Panc1 (cell line): ENCODE data around the gene LRRC31. TPM values are rescaled to one million over a fixed set of nuclear protein-coding genes. Genes with fewer than 3 reads are reported as not detected.

Source experiments
- ATAC-seq: fragments of 200-7000 bp; cut with Tn5 transposase; 2 replicates; pipeline ENCODE4 v1.9.1; 2020; ENCODE audit warnings: mild to moderate bottlenecking, moderate library complexity
- BruUV-seq: library from RNA; stranded (reverse); fragments of 400-500 nt; replicated peaks from 2 replicates; lab custom pipeline; 2021; lab: Mats Ljungman, UMichigan
- CTCF ChIA-PET: fragments of 300-600 bp; sonication (Branson Sonifier 250); formaldehyde crosslinking; loops from one replicate; lab custom pipeline; 2022; ENCODE audit warnings: antibody characterized with exemption; lab: Charles Lee
- POLR2A ChIA-PET: fragments of 300-600 bp; sonication (Branson Sonifier 250); formaldehyde crosslinking; loops from one replicate; lab custom pipeline; 2022; ENCODE audit warnings: antibody characterized with exemption; lab: Charles Lee
- DNase-seq: peaks from one replicate; pipeline ENCODE4 v3.0.0-alpha.2; 2010; ENCODE audit warnings: low read depth, low spot score
- H3K27ac ChIP-seq: 2 replicates; pipeline ENCODE4 v1.5.1; 2011; ENCODE audit warnings: mild to moderate bottlenecking, low read length, inconsistent platforms
- H3K27me3 ChIP-seq: fragments of 200-500 bp; sonication (Bioruptor generic); 2 replicates; pipeline ENCODE4 v1.6.0; 2014; ENCODE audit warnings: low read length, inconsistent platforms; ENCODE audit not compliant: control insufficient read depth, insufficient read depth
- H3K36me3 ChIP-seq: fragments of 200-500 bp; sonication (Bioruptor generic); 2 replicates; pipeline ENCODE4 v1.5.1; 2014; ENCODE audit warnings: inconsistent platforms, mild to moderate bottlenecking, low read length, moderate library complexity; ENCODE audit not compliant: control insufficient read depth, insufficient read depth
- H3K4me1 ChIP-seq: 2 replicates; pipeline ENCODE4 v1.5.1; 2011; ENCODE audit warnings: inconsistent platforms, mild to moderate bottlenecking, low read length, moderate library complexity; ENCODE audit not compliant: control insufficient read depth, insufficient read depth
- H3K4me3 ChIP-seq, 2 experiments: 2 replicates each; pipeline ENCODE4 v1.5.1; 2011 to 2012; ENCODE audit warnings: low read depth in 2 of 2, low read length in 2 of 2, mild to moderate bottlenecking in 2 of 2, inconsistent platforms in 1 of 2, moderate library complexity in 1 of 2
- H3K9me3 ChIP-seq: fragments of 200-500 bp; sonication (Bioruptor generic); 2 replicates; pipeline ENCODE4 v1.5.1; 2014; ENCODE audit warnings: low read depth, mild to moderate bottlenecking, inconsistent platforms, low read length, moderate library complexity; ENCODE audit not compliant: control insufficient read depth, insufficient read depth
- CTCF ChIP-seq: fragments of 450-650 bp; IDR thresholded peaks from 2 replicates; pipeline ENCODE4 v1.5.1; 2017; ENCODE audit warnings: mild to moderate bottlenecking
- POLR2AphosphoS5 ChIP-seq: IDR thresholded peaks from 2 replicates; pipeline ENCODE4 v1.6.1; 2012; ENCODE audit warnings: mild to moderate bottlenecking, low read depth, low read length, moderate library complexity
- REST ChIP-seq, 2 experiments: IDR thresholded peaks; 2 replicates each; pipeline ENCODE4 v1.6.1; 2011 to 2012; ENCODE audit warnings: low read depth in 2 of 2, control low read depth in 1 of 2, low read length in 1 of 2, mild to moderate bottlenecking in 1 of 2, moderate library complexity in 1 of 2; ENCODE audit not compliant: insufficient read depth in 1 of 2
- SIN3A ChIP-seq: IDR thresholded peaks from 2 replicates; pipeline ENCODE4 v1.6.1; 2012; ENCODE audit warnings: low read depth, mild to moderate bottlenecking, low read length, moderate library complexity, borderline replicate concordance; ENCODE audit not compliant: insufficient read depth
- TCF7L2 ChIP-seq: IDR thresholded peaks from 2 replicates; pipeline ENCODE4 v1.6.1; 2011; ENCODE audit warnings: mild to moderate bottlenecking, low read depth, low read length, inconsistent platforms
- in situ Hi-C: cut with HindIII; loops from 2 replicates; pipeline ENCODE4 v1.10.0; 2016; ENCODE audit warnings: low sequenced_read_pairs, low pct_unique_long_range_greater_than_20kb
- intact Hi-C: fragments of 100-400 bp; cut with micrococcal nuclease; formaldehyde crosslinking; loops from one replicate; pipeline ENCODE4 v1.10.0; 2022; ENCODE audit not compliant: unreplicated experiment
- total RNA-seq: library from RNA; stranded (reverse); gene quantifications from one replicate; pipeline ENCODE4 v1.2.1, GENCODE V29; 2021; ENCODE audit not compliant: unreplicated experiment

The LRRC31 gene
- total RNA-seq, 1 experiment from 2014 or later: not detected

GRCh38 chr3:169836078-169836941 lies 33.4 kb downstream of the LRRC31 start:
- TF ChIP-seq POLR2AphosphoS5 (no peak), SIN3A (no peak), TCF7L2 (no peak), CTCF (no peak), REST (IDR thresholded peaks at IDR 0.05; ENCODE audit: insufficient read depth in 1 of 2, low read depth in 2 of 2, low read length in 1 of 2) (no peak)
- no peak overlapping the region for H3K4me3 ChIP-seq
- H3K36me3 ChIP-seq: no peaks in the 10 kb centered on the region
- no peaks in the 10 kb centered on the region for H3K9me3 ChIP-seq
- H3K27me3 ChIP-seq: peaks cover 14% of the 10 kb centered on the region; the same call in 1 of the 2 replicates
- in situ Hi-C loops: no loop called here
- no peak overlapping the region for H3K27ac ChIP-seq
- POLR2A ChIA-PET: no interaction called here
- CTCF ChIA-PET: no interaction called here
- ATAC-seq (no peak), DNase-seq (no peak)
- H3K4me1 ChIP-seq: no peaks in the 10 kb centered on the region
- intact Hi-C loops: no loop called here
- no TSS peak for BruUV-seq

- DNase-seq: no peak
- no peaks in the 10 kb centered on the region for H3K36me3 ChIP-seq
- no peak overlapping the region for H3K27ac ChIP-seq
- intact Hi-C loops: no loop called here
- ATAC-seq: no peak
- peaks cover 14% of the 10 kb centered on the region; the same call in 1 of the 2 replicates for H3K27me3 ChIP-seq
- H3K4me3 ChIP-seq: no peak overlapping the region
- POLR2A ChIA-PET: no interaction called here
- in situ Hi-C loops: no loop called here
- CTCF ChIA-PET: no interaction called here
- no peaks in the 10 kb centered on the region for H3K4me1 ChIP-seq
- no peaks in the 10 kb centered on the region for H3K9me3 ChIP-seq
- no TSS peak for BruUV-seq
- TF ChIP-seq POLR2AphosphoS5 (no peak), REST (IDR thresholded peaks at IDR 0.05; ENCODE audit: insufficient read depth in 1 of 2, low read depth in 2 of 2, low read length in 1 of 2) (no peak), CTCF (no peak), TCF7L2 (no peak), SIN3A (no peak)
Observed at GRCh38 chr3:169835533-169835932, 34.2 kb downstream of the LRRC31 start.
